HL-60 (cell line): Measurements from ENCODE around the gene ASS1.

Source experiments
- REST ChIP-seq: IDR thresholded peaks from 2 replicates; pipeline ENCODE4 v1.6.1; 2012; ENCODE audit warnings: low read depth; ENCODE audit not compliant: insufficient replicate concordance
- SPI1 ChIP-seq: IDR thresholded peaks from 2 replicates; pipeline ENCODE4 v1.6.1; 2012; ENCODE audit warnings: low read depth, mild to moderate bottlenecking, borderline replicate concordance

GRCh38 chr9:130493476-130493875, 48.7 kb downstream of the ASS1 start:
- TF ChIP-seq SPI1 (no peak), REST (no peak)
